Endothelial cell of umbilical vein (primary cell): ENCODE results near the gene KRTAP4-3. TPM values are rescaled to one million over a fixed set of nuclear protein-coding genes. Genes with fewer than 3 reads are reported as not detected.
"Not testable (repeated sequence)": the region's sequence is repeated elsewhere in the genome, so short reads cannot be mapped to it uniquely, and the experiment has no call there.

Experiments used
- BruUV-seq: library from RNA; stranded (reverse); fragments of 400-500 nt; replicated peaks from 2 replicates; lab custom pipeline; 2021; lab: Mats Ljungman, UMichigan
- CTCF ChIA-PET: fragments of 300-600, 350-600 bp; sonication (Branson Sonifier 250); formaldehyde crosslinking; loops from one replicate; lab custom pipeline; 2021; ENCODE audit warnings: antibody characterized with exemption, inconsistent platforms; lab: Charles Lee
- POLR2A ChIA-PET: fragments of 300-600, 350-600 bp; sonication (Branson Sonifier 250); formaldehyde crosslinking; loops from one replicate; lab custom pipeline; 2021; ENCODE audit warnings: antibody characterized with exemption, inconsistent platforms; lab: Charles Lee
- DNase-seq: peaks from one replicate; pipeline ENCODE4 v3.0.0-alpha.2; 2011; ENCODE audit warnings: low read depth, low spot score
- FAIRE-seq: peaks from 2 replicates; lab custom pipeline; 2011; peaks lifted over from hg19 to GRCh38; lab: Jason Lieb, UNC
- H2AFZ ChIP-seq: 2 replicates; pipeline ENCODE4 v1.6.0; 2012; ENCODE audit warnings: low read depth, low read length, control low read depth, inconsistent platforms
- H3K27ac ChIP-seq: 2 replicates; pipeline ENCODE4 v1.5.1; 2011; ENCODE audit warnings: low read depth, mild to moderate bottlenecking, control low read depth, low read length, moderate library complexity; ENCODE audit not compliant: insufficient read depth
- H3K27me3 ChIP-seq, 2 experiments: 2 replicates each; pipeline versions ENCODE4 v1.6.0 to v1.6.1; 2011; ENCODE audit warnings: low read length in 2 of 2, mixed read lengths in 1 of 2; ENCODE audit not compliant: control insufficient read depth in 2 of 2, insufficient read depth in 2 of 2
- H3K36me3 ChIP-seq, 2 experiments: 2 replicates in 1 of 2; 3 replicates in 1 of 2; pipeline ENCODE4 v1.5.1; 2011; ENCODE audit warnings: low read length in 2 of 2, mild to moderate bottlenecking in 1 of 2, moderate library complexity in 1 of 2; ENCODE audit not compliant: control insufficient read depth in 2 of 2, insufficient read depth in 2 of 2; ENCODE audit errors: extremely low read depth in 1 of 2
- H3K4me1 ChIP-seq: 3 replicates; pipeline ENCODE4 v1.5.1; 2011; ENCODE audit warnings: mild to moderate bottlenecking, low read length; ENCODE audit not compliant: control insufficient read depth, insufficient read depth; ENCODE audit errors: extremely low read depth
- H3K4me2 ChIP-seq: 2 replicates; pipeline ENCODE4 v1.6.1; 2011; ENCODE audit warnings: low read length, control low read depth, mixed read lengths; ENCODE audit not compliant: insufficient read depth
- H3K4me3 ChIP-seq, 3 experiments: fragments of 200-600 bp in 1 of 3; sonication (generic), shearing (Covaris generic) in 1 of 3; replicated peaks in 1 of 3; 2 replicates each; pipeline ENCODE4 v1.5.1; 2011 to 2016; ENCODE audit warnings: control low read depth in 3 of 3, low read length in 3 of 3, mild to moderate bottlenecking in 2 of 3, inconsistent platforms in 1 of 3, low read depth in 1 of 3, moderate library complexity in 1 of 3; ENCODE audit not compliant: insufficient read depth in 1 of 3
- H3K79me2 ChIP-seq: 2 replicates; pipeline ENCODE4 v1.6.0; 2012; ENCODE audit warnings: low read length, inconsistent platforms; ENCODE audit not compliant: control insufficient read depth, insufficient read depth
- H3K9ac ChIP-seq: replicated peaks from 2 replicates; pipeline ENCODE3; 2011; ENCODE audit warnings: low read length, control low read depth; ENCODE audit not compliant: insufficient read depth; ENCODE audit errors: extremely low read depth
- H3K9me1 ChIP-seq: replicated peaks from 3 replicates; pipeline ENCODE4 v1.6.0; 2011; ENCODE audit warnings: mild to moderate bottlenecking, low read length; ENCODE audit not compliant: control insufficient read depth, insufficient read depth; ENCODE audit errors: extremely low read depth
- H3K9me3 ChIP-seq: replicated peaks from 2 replicates; pipeline ENCODE4 v1.5.1; 2012; ENCODE audit warnings: low read length, inconsistent platforms; ENCODE audit not compliant: control insufficient read depth, insufficient read depth
- H4K20me1 ChIP-seq: replicated peaks from 2 replicates; pipeline ENCODE3; 2011; ENCODE audit warnings: mild to moderate bottlenecking, low read length; ENCODE audit not compliant: control insufficient read depth, insufficient read depth; ENCODE audit errors: extremely low read depth
- EZH2 ChIP-seq: IDR thresholded peaks from 2 replicates; pipeline ENCODE4 v1.6.1; 2012; ENCODE audit warnings: borderline replicate concordance, low read depth, mild to moderate bottlenecking, moderate library complexity, low read length, inconsistent platforms; ENCODE audit not compliant: severe bottlenecking
- GATA2 ChIP-seq: IDR thresholded peaks from 2 replicates; pipeline ENCODE4 v1.7.0; 2011; ENCODE audit warnings: low read depth, mild to moderate bottlenecking, moderate library complexity, mixed read lengths, low read length; ENCODE audit not compliant: insufficient read length, insufficient read depth
- JUN ChIP-seq: IDR thresholded peaks from 2 replicates; pipeline ENCODE4 v1.6.1; 2011; ENCODE audit warnings: borderline replicate concordance, low read depth; ENCODE audit not compliant: insufficient read length, insufficient read depth
- MAX ChIP-seq: IDR thresholded peaks from 2 replicates; pipeline ENCODE4 v1.6.1; 2011; ENCODE audit not compliant: insufficient read depth, insufficient read length
- MYC ChIP-seq: IDR thresholded peaks from one replicate; pipeline ENCODE4 v1.6.1; 2011; ENCODE audit warnings: mild to moderate bottlenecking, low read depth, low read length
- POLR2AphosphoS5 ChIP-seq: IDR thresholded peaks from 2 replicates; pipeline ENCODE4 v1.6.1; 2012; ENCODE audit warnings: low read depth, mild to moderate bottlenecking, control low read depth, low read length, moderate library complexity; ENCODE audit not compliant: insufficient read depth
- dilution Hi-C: fragments of 300-500 bp; cut with MboI; formaldehyde crosslinking; loops from one replicate; pipeline ENCODE4 v1.15.0; 2019; ENCODE audit warnings: low sequenced_read_pairs; ENCODE audit not compliant: extremely low pct_ligation_motif_present
- intact Hi-C: fragments of 100-400 bp; cut with micrococcal nuclease; formaldehyde crosslinking; loops from one replicate; pipeline ENCODE4 v1.10.0; 2022
- polyA plus RNA-seq, 4 experiments: library from polyadenylated mRNA; depleted of rRNA in 3 of 4; stranded (reverse) in 3 of 4; unstranded in 1 of 4; fragments of >200 nt; gene quantifications; 2 replicates each; pipeline versions ENCODE4 v1.2.1 to v1.2.3, GENCODE V29; 2011 to 2012; ENCODE audit warnings: missing spikeins in 1 of 4
- total RNA-seq: library from RNA; stranded (reverse); gene quantifications from 2 replicates; pipeline ENCODE4 v1.2.3, GENCODE V29; 2021

The KRTAP4-3 gene
- total and polyA plus RNA-seq, 2 donors (not counting 3 experiments of a cell fraction or from before 2014, with no cell fraction given) = not detected

GRCh38 chr17:41160648-41161047 is 7.4 kb downstream of the KRTAP4-3 start, which contains the start of gene KRTAP4-4:
Gene KRTAP4-4, minus strand, starts transcription at chr17:41160748. Its CDS starts 57 bp downstream, at chr17:41160691.
- Histone ChIP-seq H3K4me1 (no peaks in the 10 kb centered on the region), H3K27ac (no peak within 1 kb of the TSS), H3K79me2 (no peaks in the 10 kb centered on the region), H3K9me3 (no peaks in the 10 kb centered on the region), H2AFZ (no peak within 1 kb of the TSS), H4K20me1 (no peaks in the 10 kb centered on the region), H3K27me3 (no peaks in the 10 kb centered on the region), H3K9ac (no peak within 1 kb of the TSS), H3K36me3 (no peaks in the 10 kb centered on the region), H3K4me2 (no peak within 1 kb of the TSS), H3K4me3 (no peak within 1 kb of the TSS), H3K9me1 (no peaks in the 10 kb centered on the region)
- TF ChIP-seq MAX (no peak), EZH2 (no peak), GATA2 (no peak), POLR2AphosphoS5 (no peak), JUN (no peak), MYC (no peak)
- FAIRE-seq = no peak
- ChIA-PET POLR2A (no interaction called here), CTCF (interaction anchor here (1.4 kb wide), 1 partner anchor 15 kb away, joined by 3 read pairs; no protein-coding TSS in a partner anchor)
- dilution Hi-C loops (no loop called here), intact Hi-C loops (no loop called here)
- BruUV-seq = no TSS peak
- DNase-seq = no peak

GRCh38 chr17:41160190-41160589 is 7.8 kb downstream of the KRTAP4-3 start:
- H3K9me1 ChIP-seq, intact Hi-C loops, H3K27ac ChIP-seq, H3K4me3 ChIP-seq, H3K4me2 ChIP-seq, POLR2A ChIA-PET, dilution Hi-C loops, BruUV-seq, H4K20me1 ChIP-seq, H3K27me3 ChIP-seq, H3K79me2 ChIP-seq, DNase-seq, H2AFZ ChIP-seq, H3K9ac ChIP-seq, FAIRE-seq, H3K4me1 ChIP-seq, H3K36me3 ChIP-seq, H3K9me3 ChIP-seq: not testable (repeated sequence)
- CTCF ChIA-PET = interaction anchor here (1.4 kb wide), 1 partner anchor 14 kb away, joined by 3 read pairs; no protein-coding TSS in a partner anchor
